ENCODE results near the gene PROSER1.

DNA sequence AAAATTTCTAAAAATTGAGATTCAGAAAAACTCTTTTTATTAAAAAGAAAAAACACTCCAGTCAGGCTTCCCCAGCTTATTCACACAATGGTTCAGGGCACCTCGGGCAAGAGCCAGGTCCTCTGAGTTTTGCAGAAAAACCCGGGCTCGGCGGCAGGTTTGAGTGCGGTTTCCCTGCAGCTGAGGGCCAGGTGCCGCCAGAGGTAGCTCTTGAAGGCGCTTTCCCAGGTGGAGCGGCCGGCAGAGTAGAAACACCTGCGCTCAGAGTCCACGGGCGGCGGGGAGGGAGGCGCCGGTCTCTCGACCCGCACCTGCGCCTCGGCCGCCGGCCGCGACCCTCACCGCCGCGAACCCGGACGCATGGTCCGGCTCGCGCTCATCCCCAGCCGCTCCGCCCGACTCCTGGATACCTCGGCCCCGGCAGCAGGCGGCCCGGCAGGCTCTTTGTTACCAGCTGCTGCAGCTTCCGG, 444 bp downstream of the PROSER1 start:
- TF ChIP-seq POLR2A (IDR thresholded peaks at IDR 0.05) = no peak
- TF ChIP-seq, protein P1, sequence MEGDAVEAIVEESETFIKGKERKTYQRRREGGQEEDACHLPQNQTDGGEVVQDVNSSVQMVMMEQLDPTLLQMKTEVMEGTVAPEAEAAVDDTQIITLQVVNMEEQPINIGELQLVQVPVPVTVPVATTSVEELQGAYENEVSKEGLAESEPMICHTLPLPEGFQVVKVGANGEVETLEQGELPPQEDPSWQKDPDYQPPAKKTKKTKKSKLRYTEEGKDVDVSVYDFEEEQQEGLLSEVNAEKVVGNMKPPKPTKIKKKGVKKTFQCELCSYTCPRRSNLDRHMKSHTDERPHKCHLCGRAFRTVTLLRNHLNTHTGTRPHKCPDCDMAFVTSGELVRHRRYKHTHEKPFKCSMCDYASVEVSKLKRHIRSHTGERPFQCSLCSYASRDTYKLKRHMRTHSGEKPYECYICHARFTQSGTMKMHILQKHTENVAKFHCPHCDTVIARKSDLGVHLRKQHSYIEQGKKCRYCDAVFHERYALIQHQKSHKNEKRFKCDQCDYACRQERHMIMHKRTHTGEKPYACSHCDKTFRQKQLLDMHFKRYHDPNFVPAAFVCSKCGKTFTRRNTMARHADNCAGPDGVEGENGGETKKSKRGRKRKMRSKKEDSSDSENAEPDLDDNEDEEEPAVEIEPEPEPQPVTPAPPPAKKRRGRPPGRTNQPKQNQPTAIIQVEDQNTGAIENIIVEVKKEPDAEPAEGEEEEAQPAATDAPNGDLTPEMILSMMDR (IDR thresholded peaks at IDR 0.05) = peak in 1 of 6 experiments; percentile 11

Measured in adrenal gland (tissue), 5 donors.